Umbilical cord (tissue), 2 donors: ENCODE results near the gene FYCO1. TPM values are rescaled to one million over a fixed set of nuclear protein-coding genes. Genes with fewer than 3 reads are reported as not detected.

Experiments
- DNase-seq: peaks from one replicate; pipeline ENCODE4 v3.0.0-alpha.2; 2015; ENCODE audit warnings: low spot score
- total RNA-seq: library from RNA; depleted of rRNA; stranded (reverse); fragments of >200 nt; gene quantifications from one replicate; pipeline ENCODE4 v1.2.3, GENCODE V29; 2014; ENCODE audit warnings: low replicate concordance; ENCODE audit not compliant: insufficient read depth

The FYCO1 gene
- total RNA-seq, 1 donor from 2014 or later, result 26.7 TPM

DNA sequence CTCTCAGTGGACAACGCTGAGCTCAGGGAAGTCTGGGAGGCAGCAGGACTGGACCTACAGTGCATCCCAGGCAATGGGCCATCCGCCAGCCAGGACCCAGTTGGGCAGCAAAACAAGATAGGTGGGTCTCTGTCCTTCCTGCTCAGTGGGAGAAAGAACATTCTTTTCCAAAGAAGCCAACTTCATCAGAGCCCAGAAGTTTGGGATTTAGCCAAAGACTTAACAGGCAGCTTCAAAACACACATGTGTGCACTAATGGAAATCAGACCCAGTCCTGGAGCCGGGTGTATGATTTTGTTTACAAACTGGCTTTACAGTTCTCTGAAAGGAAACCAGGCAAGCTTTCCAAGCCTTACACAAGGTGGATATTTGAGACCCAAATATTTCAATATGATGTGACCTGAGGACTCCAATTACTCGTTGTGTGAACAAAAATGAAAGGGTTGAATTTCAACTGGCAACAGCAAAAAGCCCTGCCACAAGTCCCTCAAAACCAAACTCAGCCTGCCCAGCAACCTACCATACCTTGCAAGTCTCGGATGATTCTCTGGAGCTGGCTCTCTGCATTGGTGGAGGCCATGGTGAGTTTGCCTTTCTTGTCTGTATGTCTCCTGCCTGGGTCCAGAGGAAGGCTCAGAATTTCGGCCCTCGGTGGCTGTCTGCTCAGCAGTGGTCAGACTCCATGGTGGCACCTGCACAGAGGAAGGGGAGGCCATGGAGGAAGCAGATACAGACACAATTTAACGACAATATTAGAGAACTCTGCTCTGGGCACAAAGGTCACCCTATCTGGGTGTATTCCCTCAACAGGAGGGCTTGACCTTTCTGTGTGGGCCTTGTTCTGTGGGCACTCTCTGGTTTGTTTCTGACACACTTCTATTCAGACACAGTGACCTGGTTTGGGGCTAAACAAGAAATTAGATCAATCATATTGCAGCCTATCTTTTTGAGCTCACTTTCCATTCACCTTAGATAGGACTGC is 11.0 kb downstream of the FYCO1 start:
- peak; percentile 81 for DNase-seq

DNA sequence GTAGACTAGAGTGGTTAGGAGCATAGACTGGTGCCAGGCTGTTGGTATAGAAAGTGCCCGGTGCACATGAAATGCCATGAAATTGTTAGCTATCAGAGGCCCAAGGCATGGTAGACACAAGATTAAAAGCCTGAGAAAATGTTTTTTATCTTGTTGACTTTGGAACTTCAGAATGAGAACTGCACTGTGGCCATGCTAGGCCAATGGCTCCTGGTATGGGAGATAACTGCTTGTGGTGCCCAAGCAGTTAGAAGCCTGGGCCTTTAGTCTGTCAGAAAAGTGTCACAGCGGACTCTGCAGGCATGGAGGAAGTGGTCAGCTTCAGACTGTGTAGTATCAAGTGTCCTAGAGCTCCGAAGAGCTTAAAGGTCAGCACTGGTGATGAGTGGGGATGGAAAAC is 11.9 kb downstream of the FYCO1 start:
- DNase-seq, result no peak

DNA sequence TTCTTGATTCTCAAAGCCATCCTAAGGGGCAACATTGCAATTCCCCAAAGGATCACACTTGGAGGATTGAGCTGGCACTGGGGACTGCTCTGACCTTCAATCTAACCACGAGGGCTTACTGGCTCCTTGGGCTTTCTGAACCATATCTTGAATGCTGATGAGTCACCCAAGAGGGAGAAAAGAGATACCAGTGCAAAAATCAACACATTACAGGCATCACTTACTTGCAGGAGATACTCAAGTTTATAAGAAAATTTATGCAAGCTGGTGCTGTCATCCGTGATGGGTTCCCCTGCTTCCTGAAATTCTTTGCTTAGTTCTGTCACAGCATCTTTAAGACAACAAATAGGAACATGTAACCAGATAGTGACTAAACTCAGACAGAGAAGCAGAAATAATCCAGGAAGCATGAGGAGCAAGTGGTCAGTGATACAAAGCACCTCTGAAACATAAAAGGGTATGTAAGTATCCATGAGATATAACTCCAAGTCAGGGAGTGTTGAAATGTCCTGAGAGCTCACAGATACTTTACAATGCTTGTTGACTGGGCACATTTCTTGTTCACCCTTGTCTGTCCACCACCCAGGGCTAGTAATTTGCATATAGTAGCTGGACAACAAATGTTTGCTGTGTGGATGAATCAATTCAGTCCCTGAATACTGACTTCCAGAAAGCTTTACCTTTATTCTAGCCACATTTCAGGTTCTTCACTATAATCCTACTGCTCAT is 14.1 kb downstream of the FYCO1 start:
- DNase-seq, result peak; percentile 58

DNA sequence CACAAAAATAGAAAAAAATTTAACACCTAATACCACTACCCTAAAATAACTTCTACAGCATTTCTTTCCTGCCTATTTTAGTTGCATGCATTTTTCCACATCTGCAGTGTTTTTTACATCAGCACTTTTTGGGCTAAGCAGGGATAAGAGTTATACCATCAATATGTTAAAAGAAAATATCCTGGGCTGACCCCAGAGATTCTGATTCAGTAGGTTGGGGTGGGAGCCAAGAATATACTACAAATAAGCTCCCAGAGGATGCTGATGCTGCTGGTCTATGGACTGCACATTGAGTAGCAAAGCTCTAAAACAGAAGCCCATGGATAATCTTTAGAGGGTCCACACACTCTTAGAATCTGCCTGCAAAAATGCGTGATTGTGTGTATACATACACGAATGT is 14.8 kb downstream of the FYCO1 start:
- peak; percentile 77 for DNase-seq

DNA sequence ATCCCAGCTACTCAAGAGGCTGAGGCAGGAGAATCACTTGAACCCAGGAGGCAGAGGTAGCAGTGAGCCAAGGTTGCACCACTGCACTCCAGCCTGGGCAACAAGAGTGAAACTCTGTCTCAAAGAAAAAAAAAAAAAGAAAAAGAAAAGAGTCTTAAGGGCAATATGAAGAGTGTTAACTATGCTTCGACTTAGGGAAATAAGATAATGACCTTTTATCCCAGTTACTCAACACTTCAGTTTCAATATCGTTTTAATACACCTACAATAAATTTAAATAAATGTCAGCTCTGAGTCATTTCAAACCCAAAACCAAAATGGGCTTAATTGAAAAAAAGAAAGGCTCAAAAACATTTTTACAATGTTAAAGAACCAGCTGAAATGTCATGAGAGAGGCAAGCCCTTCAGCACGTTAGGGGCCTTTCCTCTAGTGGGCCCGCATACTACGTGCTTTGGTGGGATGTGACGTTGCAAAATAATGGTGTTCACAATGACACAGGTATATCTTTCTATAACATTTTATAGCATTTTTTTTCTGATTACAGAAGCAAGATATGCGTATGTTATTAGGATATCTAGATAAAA is 15.3 kb downstream of the FYCO1 start:
- no peak for DNase-seq

DNA sequence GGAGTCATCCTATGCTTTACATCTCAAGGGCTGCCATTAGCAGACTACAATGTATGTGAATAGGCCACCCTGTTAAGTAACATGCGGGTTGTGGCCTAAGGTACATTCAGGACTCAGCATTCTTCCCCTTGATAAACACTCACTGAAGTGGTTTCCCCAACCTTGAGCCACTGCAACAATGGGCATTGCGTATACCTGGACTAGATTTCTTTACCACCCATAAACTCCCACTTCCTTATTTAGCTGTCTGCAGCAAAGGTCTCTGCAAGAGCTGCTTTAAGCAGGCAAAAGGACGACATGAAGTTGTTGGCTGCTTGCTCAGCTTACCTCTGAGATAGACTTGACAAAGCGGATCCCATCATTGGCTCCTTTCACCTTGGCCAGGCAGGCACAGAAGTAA is 16.2 kb downstream of the FYCO1 start:
- no peak for DNase-seq

DNA sequence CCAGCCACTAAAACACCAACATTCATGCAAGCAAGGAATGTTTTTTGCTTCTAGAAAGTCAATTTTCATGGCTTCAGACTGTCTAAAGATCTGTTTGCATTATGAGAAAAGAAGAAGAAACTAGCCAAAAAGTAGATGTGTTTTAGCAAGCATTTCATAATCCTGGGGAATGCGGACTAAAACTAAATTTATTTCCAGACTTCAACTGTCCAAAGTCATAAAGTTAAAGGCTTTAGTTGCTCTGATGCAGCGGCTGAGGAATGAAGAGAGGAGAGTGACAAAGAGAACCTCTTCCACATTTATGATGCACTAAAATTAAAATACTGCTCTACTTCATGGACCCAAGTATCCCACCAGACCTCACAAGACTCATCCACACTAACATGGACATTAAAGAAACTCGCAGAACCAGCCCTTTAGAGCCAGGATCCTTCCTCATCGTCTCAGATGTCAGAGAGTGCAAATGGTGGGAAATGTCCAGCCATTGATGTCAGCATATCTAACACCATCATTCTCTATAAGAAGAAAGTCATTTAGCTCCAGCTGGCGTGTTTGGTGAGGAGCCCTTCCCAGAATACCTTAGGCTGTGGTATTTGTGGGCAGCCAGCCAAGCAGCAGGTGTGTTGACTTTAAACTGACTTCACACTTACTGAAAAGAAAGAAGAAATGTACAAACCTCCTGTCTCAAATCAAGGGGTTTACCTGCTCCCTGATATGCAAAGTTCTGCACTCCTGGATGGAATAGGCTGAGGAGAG is 17.4 kb downstream of the FYCO1 start:
- peak; percentile 88 for DNase-seq

DNA sequence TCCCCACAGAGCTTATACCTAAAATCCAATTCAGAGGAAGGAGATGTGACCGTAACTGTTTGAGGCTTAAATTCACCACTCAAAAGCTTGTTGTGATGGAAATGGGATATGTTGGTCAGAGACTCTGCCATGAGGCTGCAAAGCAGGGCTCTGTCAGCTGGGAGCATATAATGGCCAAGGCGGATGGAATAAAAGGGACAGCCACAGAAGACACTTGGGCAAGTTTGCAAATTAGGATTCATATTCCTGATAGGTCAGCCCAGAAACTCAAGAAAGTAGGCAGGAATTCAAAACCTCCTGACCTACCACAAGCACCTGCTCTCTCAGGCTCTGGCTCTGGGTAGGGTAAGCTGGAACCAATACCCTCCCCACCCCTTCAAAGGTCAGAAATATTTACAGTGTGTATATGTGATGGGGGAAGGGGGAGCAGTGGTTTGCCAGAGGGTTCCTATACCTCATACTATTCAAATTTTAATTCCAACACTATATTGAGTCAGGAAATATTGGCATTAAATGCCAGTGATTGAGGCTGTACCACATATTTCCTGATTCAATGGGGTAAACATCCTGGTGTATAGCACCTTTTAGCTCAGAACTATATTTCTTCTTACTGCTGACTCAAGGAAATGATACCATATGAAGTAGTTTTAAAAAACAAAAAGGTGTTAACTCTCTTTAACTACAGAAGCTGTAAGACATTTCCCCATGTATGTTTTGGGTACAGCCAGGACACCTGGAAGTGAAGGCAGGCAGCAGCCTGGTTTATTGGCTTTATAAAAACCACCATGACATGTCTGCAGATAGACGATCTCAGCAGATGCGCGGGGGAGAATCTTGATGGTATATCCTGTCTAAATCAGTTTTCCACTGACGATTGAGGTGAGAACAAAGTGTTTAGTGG is 19.2 kb downstream of the FYCO1 start:
- DNase-seq, result no peak

DNA sequence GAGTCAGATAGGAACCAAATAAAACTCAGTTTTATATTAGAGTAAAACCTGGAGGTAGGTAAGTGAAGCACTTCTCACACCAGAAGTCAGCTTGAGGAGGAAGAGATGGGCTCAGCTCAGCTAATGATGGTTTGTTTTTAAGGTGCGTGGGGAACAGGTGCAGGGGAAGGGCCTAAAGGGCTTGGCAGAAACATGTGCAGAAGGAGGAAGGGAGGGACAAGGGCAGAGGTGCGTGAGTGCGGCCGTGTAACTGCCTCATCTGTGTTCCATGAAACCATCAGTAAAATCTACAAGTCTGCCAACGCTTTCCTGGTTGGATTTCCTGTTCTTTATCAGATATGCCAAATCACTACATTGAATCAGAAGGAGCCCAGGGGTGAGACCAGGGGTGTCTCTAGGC is 19.9 kb downstream of the FYCO1 start:
- no peak for DNase-seq

DNA sequence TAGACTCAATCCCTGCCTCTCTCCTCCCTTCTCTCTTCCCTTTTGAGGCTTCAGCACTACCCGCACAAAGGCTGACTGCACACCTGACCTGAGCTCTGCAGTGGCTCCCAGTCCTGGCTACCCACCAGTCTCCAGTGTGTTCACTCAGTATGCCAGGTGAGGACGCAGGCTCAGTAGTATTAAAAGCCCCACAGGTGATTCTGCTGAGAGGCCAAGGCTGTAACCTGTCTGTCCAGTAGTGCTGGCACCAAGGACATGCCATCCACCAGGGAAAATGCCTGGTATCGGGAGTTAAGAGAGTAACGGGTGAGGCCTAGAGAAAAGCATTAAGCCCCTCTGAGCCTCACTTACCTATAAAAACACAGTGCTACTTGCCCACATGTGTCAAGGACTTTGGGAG is 20.9 kb downstream of the FYCO1 start:
- no peak for DNase-seq

DNA sequence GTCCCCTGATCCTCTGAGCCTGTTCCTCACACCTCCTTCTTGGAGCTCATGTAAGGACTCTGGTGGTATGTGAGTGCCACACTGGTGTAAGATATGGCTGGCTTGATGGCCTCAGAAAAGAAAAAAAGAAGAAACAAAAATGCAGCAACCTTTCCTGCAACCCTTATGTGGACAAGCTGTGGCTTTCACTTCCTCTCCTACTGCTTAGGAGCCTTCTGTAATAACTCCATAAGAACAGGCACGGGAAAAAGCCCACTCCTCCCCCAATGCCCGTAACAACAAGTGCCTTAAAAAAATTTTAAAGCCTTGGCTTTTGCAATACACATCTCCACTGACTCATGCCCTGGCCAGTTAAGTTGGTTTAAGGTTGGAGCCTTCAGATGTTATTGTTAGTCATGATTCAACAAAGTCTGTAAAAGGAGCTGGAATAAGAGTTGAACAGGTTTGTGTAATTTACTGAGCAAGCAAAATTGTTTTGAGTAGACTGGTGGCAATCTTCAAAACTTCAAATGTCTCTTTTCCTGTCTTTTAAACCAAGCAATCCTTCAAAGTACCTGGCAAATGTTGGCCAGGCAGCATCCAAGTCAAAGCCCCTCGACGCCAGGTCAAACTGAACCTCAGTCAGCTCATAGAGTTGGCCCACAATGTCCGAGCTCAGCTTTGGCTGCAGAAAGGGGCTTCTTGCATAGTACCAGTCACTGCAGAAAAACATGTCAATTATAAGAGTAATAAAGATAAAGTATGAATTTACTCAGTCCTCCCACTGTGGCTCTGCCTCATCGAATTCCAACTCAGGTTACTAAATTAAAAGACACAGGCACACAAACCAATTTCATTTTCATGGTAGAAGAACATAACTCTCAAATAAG is 22.9 kb downstream of the FYCO1 start:
- no peak for DNase-seq

DNA sequence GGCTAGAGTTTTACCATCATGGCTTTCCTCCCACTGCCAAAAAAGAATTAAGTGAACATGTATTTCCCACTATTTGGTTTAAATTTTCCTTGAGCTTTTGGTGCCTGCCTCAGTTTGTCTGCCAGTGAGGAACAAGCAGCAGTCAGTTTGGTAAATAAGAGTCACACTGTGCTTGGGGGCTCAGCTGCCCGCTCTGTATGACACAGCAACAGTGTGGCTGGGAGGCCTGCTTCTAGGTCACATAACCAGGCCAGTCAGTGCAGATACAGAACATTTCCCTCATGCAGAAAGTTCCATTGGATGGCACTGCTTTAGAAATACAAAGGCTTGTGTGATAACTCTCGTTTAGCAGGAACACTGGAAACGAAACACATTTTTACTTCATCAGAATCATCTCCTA is 25.7 kb downstream of the FYCO1 start:
- no peak for DNase-seq

DNA sequence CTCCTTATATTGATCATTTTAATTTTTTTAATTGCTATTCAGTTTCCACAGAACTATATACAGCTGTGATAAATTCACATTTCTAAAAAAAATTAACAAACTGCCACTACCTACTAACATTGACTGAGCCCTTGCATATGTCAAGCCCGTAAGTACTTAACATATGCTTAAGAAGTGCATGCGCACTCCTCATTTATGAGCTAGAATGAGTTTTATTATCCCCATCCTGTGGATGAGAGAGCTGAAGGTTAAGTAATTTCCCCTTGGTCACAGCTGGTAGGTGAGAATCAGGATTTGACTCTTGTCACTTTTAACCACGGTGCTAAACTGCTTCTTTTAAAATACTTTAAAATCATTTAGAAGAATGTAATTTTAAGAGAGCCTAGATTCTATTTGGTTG is 26.5 kb downstream of the FYCO1 start:
- no peak for DNase-seq

DNA sequence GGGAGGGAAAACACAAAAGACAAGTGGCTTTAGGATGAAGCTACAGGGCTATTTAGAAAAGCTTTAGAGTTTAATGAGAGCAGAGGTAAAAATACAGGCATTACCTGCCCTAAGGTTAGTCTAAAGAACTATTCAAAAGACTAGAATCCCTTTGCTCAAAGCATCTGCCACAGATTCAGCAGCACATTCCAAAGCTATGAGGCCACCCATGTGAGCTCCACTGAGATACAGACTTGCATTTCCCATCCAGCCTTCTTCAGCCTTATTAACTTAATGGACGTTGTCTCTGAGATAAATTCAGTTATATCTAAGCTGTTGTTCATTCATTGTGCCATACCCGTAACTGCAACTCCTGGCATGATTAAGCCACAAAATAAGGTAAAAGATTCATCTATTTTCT is 26.9 kb downstream of the FYCO1 start:
- peak; percentile 81 for DNase-seq

DNA sequence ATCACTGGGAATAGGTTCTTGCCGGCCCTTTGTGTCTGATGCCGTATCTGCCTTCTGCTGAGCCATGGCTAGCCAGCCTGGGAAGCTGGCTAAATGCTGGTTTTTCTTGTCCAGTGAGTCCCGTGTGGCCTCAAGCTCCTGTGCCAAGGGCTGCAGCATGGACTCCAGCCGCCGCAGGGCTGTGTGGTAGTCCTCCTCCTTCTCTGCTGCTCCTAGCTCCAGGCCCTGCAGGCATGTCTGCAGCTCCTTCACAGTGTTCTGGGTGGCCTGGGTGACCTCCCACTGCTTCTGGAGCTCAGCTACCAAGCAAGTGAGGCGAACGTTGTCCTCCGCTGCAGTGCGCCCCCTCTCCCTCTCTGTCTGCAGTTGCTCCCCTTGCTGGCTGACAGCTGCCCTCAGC is 27.5 kb downstream of the FYCO1 start:
- no peak for DNase-seq

DNA sequence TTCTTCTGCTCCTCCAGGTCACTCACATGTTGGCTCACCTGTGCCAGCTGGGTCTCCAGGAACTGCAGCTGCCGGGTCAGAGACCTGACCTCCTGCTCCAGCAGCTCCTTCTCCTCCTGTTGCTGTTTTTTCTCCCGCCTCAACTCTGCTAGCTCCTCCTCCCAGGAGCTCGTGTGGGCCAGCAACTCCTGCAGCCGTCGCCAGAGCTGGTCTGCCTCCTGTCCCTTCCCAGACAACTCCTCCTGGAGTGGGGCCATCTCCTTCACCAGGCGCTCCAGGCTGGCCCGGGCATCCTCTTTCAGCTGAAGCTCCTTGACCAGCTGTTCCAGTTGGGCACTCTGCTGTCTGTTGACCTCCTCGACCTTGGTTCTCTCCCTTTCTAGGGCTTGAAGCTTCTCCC is 27.9 kb downstream of the FYCO1 start:
- DNase-seq, result no peak

DNA sequence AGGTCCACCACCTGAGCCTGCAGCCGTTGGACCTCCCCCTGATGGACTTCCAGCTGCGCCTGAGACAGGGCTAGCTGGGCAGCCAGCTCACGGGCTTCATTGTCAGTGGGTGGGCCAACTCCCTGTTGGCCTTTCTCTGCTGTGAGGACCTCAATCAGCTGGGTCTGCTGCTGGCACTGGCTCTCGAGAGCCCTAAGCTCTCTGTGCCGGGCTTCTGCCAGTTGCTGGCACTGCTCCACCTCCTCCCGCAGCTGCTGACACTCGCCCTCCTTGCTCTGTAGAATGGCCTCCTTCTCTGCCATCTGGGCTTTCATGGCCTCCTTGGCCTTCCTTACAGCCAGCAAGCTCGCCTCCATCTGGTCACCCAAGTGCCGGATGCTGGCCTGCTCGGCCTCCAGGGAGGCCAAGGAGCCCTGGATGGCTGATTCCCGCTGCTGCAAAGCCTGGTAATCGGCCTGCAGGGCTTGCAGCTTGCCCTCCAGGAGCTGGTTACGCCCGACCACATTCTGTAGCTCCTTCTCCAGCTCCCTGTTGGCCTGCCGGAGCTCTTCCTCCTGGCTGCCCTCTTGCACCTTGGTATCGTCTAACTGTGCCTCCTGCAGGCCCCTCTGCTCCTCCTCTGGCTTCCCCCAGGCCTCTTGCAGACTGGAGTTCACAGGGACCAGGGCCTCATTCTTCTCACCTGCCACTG is 28.5 kb downstream of the FYCO1 start:
- no peak for DNase-seq

DNA sequence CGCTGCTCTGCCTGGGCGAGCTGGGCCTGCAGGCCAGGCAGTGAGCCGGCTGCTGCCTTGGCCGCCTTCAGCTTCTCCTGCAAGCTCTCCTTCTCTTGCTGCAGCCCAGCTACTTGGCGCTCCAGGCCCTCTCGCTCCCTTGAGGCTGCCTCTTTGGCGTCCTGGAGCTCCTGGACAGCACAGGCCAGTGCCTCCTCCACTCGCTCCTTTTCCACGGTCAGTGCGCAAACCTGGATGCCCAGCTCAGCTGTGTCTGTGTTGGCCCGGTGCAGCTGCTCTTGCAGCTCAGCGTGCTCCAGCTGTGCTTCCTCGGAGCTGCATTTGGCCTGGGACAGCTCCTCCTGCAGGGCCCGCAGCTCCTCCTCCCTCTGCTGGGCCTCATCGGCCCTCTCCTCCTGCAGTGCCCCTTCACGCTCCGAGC is 29.2 kb downstream of the FYCO1 start:
- DNase-seq, result peak; percentile 63

DNA sequence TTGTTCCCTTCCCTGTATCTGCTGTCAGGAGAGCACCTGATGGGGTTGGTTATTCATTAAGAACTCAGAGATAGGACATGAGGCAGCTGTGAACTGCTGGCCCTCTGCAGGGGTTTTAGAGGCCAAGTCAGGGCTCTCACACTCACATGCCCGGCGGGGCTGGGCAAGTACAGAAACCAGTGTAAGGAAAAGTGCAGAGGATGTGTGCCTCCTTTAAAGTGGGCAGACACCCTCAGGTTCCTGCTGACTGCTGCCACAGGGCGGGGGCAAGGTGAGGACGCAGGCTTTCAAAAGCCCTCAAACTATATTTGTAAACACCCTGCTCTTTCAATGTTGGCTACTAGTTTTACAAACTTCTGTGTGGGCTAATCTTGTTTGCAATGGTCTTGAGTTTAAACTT is 30.0 kb downstream of the FYCO1 start:
- DNase-seq, result no peak
